Kidney (tissue), 14 donors: ENCODE results near the gene GNB1L. TPM values are rescaled to one million over a fixed set of nuclear protein-coding genes. Genes with fewer than 3 reads are reported as not detected.

ENCODE experiments used
- DNase-seq, 5 donors: peaks; one replicate each; pipeline ENCODE4 v3.0.0-alpha.2; 2013 to 2020
- FAIRE-seq: peaks from 2 replicates; lab custom pipeline; 2012; peaks lifted over from hg19 to GRCh38; lab: Jason Lieb, UNC
- H3K27ac ChIP-seq, 2 donors: one replicate each; pipeline ENCODE4 v1.7.0; 2013; ENCODE audit warnings: low read depth in 2 of 2, low read length in 2 of 2, inconsistent platforms in 1 of 2
- H3K27me3 ChIP-seq: one replicate; pipeline ENCODE4 v1.7.1; 2013; ENCODE audit warnings: low read length, inconsistent platforms; ENCODE audit not compliant: control insufficient read depth, insufficient read depth
- H3K36me3 ChIP-seq, 3 donors: one replicate each; pipeline versions ENCODE4 v1.7.0 to v1.7.1; 2013; ENCODE audit warnings: low read length in 3 of 3, control low read depth in 1 of 3, inconsistent platforms in 1 of 3; ENCODE audit not compliant: insufficient read depth in 3 of 3, control insufficient read depth in 2 of 3
- H3K4me1 ChIP-seq, 3 donors: one replicate each; pipeline versions ENCODE4 v1.7.0 to v1.7.1; 2013; ENCODE audit warnings: low read length in 3 of 3, inconsistent platforms in 1 of 3, low read depth in 1 of 3; ENCODE audit not compliant: control insufficient read depth in 2 of 3, insufficient read depth in 2 of 3
- H3K4me3 ChIP-seq, 3 donors: one replicate each; pipeline versions ENCODE4 v1.7.0 to v1.8.1; 2013; ENCODE audit warnings: low read length in 3 of 3, control low read depth in 1 of 3, inconsistent platforms in 1 of 3
- H3K9ac ChIP-seq, 3 donors: one replicate each; pipeline versions ENCODE4 v1.7.0 to v1.7.1; 2013; ENCODE audit warnings: low read length in 3 of 3, control low read depth in 1 of 3, inconsistent platforms in 1 of 3
- H3K9me3 ChIP-seq, 3 donors: one replicate each; pipeline versions ENCODE4 v1.7.0 to v1.7.1; 2013; ENCODE audit warnings: low read length in 3 of 3, control low read depth in 1 of 3, inconsistent platforms in 1 of 3; ENCODE audit not compliant: control insufficient read depth in 2 of 3, insufficient read depth in 1 of 3
- CTCF ChIP-seq: IDR thresholded peaks from 3 replicates; pipeline ENCODE4 v1.5.1; 2012; ENCODE audit warnings: mild to moderate bottlenecking, moderate library complexity, borderline replicate concordance; ENCODE audit not compliant: insufficient read depth; ENCODE audit errors: extremely low read depth
- intact Hi-C: fragments of 100-400 bp; cut with DNase I; formaldehyde crosslinking; loops from one replicate; pipeline ENCODE4 v1.11.1; 2022
- polyA plus RNA-seq: library from polyadenylated mRNA; stranded (reverse); fragments of 350-450 nt; fragmentation: Illumina TruSeq; extraction: RNeasy Lipid Tissue Mini Kit (QIAGEN cat#74804); gene quantifications from one replicate; pipeline ENCODE4 v1.2.3, GENCODE V29; 2014; ENCODE audit warnings: low read depth, low replicate concordance; ENCODE audit not compliant: insufficient read depth
- total RNA-seq: library from RNA; stranded (reverse); fragmentation: NEBNext Ultra II Directional; extraction: Animal tissue kit (Norgen Biotek cat#: 25700); gene quantifications from one replicate; pipeline ENCODE4 v1.2.1, GENCODE V29; 2021
- donor health status: control.
- donor health status: control.
- donor health status: control.
- donor health status: control.
- donor health status: control.
- donor health status: DM: yes; HTN: yes; CAD: no.
- donor health status: Normal renal cell carcinoma (clear cell type).

GNB1L gene
- total and polyA plus RNA-seq, 2 donors from 2014 or later: 4.0 to 4.4 TPM

DNA sequence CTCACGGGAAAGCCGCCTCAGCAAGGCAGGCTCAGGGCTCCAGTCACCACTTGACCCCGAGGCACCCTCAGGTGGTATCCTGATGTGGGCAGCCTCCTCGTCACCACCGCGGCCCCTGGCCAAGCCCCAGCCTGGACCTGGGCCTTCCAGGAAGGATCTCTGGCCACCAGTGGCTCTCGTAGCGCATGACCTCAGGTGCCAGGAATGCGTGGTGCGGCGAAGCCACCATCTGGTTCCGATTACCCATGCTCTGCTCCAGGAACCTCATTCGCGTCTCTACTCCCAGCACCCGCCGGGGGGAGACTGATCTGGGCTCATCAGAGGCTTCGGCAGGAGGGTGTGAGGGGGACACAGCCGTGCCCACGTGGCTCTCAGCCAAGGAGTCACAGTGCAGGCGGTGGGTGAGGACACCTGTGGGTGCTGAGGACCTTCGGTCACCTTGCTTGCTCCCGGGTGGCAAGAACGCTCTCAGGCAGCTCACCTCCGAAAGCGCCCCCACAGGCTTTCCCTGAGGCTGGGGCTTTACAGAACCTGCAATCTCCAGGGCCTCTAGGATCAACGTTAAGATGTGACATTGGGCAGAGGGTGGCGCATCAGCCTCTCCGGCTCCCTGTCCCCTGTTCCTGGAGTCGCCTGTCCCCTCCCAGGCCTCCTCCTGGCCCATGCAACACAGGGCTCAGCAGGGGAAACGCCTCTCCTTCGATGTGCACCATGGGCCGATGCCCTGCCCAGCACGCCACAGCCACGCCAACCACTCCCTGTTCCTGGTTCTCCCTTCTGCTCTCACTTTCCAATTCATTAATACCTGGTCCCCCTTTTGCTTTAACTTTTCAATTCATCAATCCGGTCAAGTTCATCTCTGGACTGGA, 55.1 kb downstream of the GNB1L start:
- Histone ChIP-seq H3K4me1 (no peaks in the 10 kb centered on the region), H3K9me3 (no peaks in the 10 kb centered on the region), H3K36me3 (no peaks in the 10 kb centered on the region), H3K27me3 (no peaks in the 10 kb centered on the region), H3K27ac (no peak overlapping the region), H3K9ac (no peak overlapping the region), H3K4me3 (no peak overlapping the region)
- intact Hi-C loops: no loop called here
- DNase-seq (peak in 3 of 5 donors; percentile 9 to 61 (median 38)), FAIRE-seq (no peak)
- no peak for TF ChIP-seq CTCF

- no peak overlapping the region for H3K4me3 ChIP-seq
- no peaks in the 10 kb centered on the region for H3K9me3 ChIP-seq
- H3K4me1 ChIP-seq: no peaks in the 10 kb centered on the region
- no peak overlapping the region for H3K27ac ChIP-seq
- no peak for TF ChIP-seq CTCF
- DNase-seq (peak in 2 of 5 donors; percentile 35 to 63), FAIRE-seq (no peak)
- no peaks in the 10 kb centered on the region for H3K36me3 ChIP-seq
- intact Hi-C loops: no loop called here
- H3K27me3 ChIP-seq: no peaks in the 10 kb centered on the region
- no peak overlapping the region for H3K9ac ChIP-seq
Observed at GRCh38 chr22:19798891-19799293, 55.8 kb downstream of the GNB1L start.

- no peak for FAIRE-seq
- Histone ChIP-seq H3K27me3 (no peaks in the 10 kb centered on the region), H3K9me3 (no peaks in the 10 kb centered on the region)
Observed at GRCh38 chr22:19798003-19798665, 56.5 kb downstream of the GNB1L start.

More at GRCh38 chr22:19798003-19798665, 56.5 kb downstream of the GNB1L start:
- H3K4me3 ChIP-seq: no peak overlapping the region
- intact Hi-C loops: no loop called here
- H3K9ac ChIP-seq: no peak overlapping the region
- no peaks in the 10 kb centered on the region for H3K4me1 ChIP-seq
- no peak for TF ChIP-seq CTCF
- H3K36me3 ChIP-seq: no peaks in the 10 kb centered on the region
- DNase-seq: peak in 2 of 5 donors; percentile 29 to 46
- no peak overlapping the region for H3K27ac ChIP-seq
